ENCODE measurements around the gene WNT5B.

- TF ChIP-seq CTCF (conservative IDR thresholded peaks at IDR 0.05; ENCODE audit: low read length), result no peak
- TF ChIP-seq EZH2phosphoT487 (IDR thresholded peaks at IDR 0.05; ENCODE audit: borderline replicate concordance), result no peak
Measured at GRCh38 chr12:1660304-1661187, 31.5 kb downstream of the WNT5B start.

Measured in Loucy (cell line).